ENCODE results near the gene CTSW.
"Not testable (repeated sequence)": the region's sequence is repeated elsewhere in the genome, so short reads cannot be mapped to it uniquely, and the experiment has no call there.

The CTSW gene

GRCh38 chr11:65885808-65886536, 6.3 kb downstream of the CTSW start:
- no peak for DNase-seq (ENCODE audit: low read depth in 2 of 2)

GRCh38 chr11:65886826-65887722, 7.4 kb downstream of the CTSW start:
- DNase-seq (ENCODE audit: low read depth in 2 of 2): no peak

- no peak for DNase-seq (ENCODE audit: low read depth in 2 of 2)
Observed at GRCh38 chr11:65887723-65888162, 8.1 kb downstream of the CTSW start.

GRCh38 chr11:65888163-65888814, 8.7 kb downstream of the CTSW start, which contains the start of gene FIBP:
Gene FIBP (minus strand): TSS chr11:65888471. CDS start chr11:65888418, 53 bp downstream.
- DNase-seq (ENCODE audit: low read depth in 2 of 2): peak; percentile 90 to 91

DNA sequence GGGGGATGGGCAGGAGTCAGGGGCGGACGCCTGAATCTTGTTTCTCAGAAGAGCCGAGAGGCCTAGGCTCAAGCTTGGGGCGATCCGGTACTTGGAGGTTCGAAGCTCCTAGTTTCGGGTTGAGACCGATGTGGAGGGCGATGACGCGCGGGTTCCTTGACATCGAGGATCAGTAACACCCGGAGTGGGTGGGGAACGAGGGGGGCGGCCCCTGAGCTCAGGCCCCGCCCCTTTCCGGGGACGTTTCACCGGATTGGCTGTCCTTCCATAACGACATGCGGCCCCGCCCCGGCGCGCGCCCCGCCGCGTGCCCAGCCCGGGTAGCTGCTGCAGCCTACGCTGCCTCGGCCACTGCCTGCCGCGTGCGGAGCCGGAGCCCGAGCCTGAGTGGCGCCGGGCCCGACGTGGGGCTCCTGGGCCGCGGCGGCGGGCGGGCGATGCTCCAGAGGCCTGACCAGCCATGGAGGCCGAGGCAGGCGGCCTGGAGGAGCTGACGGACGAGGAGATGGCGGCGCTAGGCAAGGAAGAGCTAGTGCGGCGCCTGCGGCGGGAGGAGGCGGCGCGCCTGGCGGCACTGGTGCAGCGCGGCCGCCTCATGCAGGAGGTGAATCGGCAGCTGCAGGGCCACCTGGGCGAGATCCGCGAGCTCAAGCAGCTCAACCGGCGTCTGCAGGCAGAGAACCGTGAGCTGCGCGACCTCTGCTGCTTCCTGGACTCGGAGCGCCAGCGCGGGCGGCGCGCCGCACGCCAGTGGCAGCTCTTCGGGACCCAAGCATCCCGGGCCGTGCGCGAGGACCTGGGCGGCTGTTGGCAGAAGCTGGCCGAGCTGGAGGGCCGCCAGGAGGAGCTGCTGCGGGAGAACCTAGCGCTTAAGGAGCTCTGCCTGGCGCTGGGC, 10.9 kb downstream of the CTSW start, which contains the start of gene CCDC85B:
TSS of gene CCDC85B (plus strand) at position 350 of the 895 bp plus-strand sequence. CDS start at position 461, 111 bp downstream.
- DNase-seq (ENCODE audit: low read depth in 2 of 2): peak; percentile 98

GRCh38 chr11:65891219-65892136, 11.8 kb downstream of the CTSW start:
- no peak for DNase-seq (ENCODE audit: low read depth in 2 of 2)

DNA sequence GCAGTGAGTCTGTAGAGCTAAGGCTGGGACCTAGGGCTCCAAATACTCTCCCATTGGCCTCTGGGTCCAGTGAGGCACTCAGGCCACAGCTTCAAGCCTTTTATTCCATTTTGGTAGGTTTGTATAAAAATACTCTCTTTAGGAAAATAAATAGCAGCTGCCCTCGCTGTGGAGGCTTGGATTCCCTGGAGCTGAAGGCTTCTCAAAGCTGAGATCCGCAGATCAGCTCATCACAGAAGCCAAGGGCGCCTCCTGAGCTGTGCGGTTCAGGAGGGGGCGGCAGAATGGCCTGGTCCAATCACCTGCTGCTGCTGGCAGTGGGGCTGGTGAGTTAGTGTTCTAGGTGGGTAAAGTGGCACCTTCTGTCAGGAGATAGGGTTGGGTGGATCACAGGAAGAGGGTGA, 12.5 kb downstream of the CTSW start:
- DNase-seq (ENCODE audit: low read depth in 2 of 2): not testable (repeated sequence)

GRCh38 chr11:65892661-65893317, 13.2 kb downstream of the CTSW start:
- no peak for DNase-seq (ENCODE audit: low read depth in 2 of 2)

DNA sequence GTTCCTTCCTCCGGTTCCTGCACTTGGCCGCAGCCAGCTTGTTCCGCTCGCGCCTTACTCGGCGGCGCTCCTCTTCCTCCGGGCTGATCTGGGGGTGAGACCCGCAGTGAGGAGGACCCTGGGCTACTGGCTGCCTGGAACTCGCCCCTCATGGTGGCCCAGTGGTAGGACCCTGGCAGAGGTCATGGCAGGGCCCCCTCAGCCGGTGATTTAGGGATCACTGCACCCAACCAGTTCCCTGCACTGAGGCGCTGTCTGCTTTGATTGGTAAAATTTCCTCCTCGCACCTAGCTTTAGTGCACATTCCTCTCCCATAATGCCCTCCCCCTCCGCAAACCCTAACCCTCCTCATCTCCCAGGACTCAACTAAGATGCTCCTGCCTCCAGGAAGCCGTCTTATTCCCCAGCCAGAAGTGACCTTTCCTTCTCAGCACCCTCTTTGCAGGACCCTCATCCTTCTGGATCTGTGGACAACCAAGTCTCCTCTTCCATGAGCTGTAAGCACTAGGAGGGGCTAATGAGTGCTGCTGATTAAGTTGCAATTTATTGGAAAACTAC, 14.5 kb downstream of the CTSW start:
- no peak for DNase-seq (ENCODE audit: low read depth in 2 of 2)

DNA sequence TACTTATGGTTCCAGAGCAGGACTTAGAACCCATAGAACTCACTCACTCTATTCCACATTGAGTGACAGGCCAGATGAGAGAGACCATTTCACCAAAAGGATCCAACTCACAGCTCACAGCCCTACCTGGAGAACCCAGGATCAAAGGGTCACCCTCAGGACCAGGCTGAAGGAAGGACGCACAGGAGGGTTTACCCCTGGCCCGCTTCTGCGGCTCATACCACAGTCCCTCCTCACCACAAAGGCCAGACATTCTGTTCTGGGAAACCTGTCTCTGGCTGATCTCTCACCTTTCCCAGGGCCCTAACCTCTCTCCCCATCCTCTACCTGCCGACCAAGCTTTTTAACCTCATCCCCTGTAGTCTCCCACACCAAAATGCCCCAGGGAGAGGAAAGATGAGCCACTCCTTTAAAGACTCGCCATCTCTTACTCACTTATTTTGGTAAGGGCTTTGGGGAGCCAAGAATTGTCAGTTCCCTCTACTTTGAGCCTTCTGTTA, 15.9 kb downstream of the CTSW start:
- no peak for DNase-seq (ENCODE audit: low read depth in 2 of 2)

DNA sequence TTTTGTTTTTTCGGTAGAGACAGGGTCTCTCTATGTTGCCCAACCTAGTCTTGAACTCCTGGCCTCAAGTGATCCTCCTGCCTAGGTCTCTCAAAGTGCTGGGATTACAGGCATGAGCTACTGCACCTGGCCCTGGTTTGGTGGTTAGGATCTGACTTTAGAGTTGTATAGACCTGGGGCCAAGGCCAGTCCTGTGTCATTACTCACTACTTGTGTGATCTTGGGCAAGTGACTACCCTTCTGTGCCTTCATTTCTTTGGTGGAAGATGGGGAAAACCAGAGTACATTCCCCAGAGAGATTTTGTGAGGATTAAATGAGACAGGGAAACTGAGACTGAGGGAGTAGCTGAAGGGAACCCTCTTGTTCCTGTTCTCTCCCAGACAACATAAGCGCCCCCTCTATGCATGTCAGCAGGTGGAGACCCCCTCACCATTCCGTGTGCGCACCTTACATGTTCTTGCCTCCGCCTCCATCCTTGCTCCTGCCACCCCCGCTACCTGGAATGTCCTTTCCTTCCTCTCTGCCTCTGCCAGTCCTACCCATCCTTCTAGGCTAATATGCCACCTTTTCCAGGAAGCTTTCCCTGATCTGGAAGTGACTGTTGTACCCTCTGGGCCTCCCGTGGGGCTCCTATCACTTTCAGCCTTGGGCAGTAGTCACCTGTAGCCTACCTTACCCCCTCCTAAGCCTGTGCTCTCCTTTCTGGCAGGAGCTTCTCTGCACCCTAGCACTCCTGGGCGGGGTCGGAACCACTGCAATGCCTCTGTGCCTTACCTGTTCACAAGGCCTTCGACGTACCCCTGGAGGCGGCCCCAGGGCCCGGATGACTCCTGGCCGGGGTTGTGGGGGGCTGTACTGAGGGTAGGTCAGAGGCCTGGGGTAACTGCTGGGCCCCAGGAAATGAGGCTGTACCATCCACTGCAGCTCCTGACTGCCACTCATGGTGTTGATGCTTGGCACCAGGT, 16.7 kb downstream of the CTSW start:
- DNase-seq (ENCODE audit: low read depth in 2 of 2): no peak

DNA sequence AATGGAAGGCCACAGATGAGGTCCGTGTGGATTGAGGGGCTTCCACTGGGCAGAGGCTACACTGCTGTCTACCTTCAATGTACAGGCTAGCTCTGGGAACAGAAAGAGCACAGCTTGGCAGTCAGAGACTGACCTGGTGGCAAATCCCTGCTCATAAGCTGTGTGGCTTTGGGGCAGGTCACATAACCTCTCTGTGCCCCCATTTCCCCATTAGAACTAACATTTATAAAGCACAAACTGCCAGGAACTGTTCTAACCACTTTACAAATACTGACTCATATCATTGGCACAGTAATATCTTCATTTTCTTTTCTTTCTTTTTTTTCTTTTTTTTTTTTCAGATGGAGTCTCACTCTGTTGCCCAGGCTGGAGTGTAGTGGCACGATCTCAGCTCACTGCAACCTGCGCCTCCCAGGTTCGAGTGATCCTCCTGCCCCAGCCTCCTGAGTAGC, 17.4 kb downstream of the CTSW start:
- no peak for DNase-seq (ENCODE audit: low read depth in 2 of 2)

GRCh38 chr11:65898656-65899355, 19.2 kb downstream of the CTSW start:
- no peak for DNase-seq (ENCODE audit: low read depth in 2 of 2)

- peak in 1 of 2 donors; percentile 62 for DNase-seq (ENCODE audit: low read depth in 2 of 2)
Observed at GRCh38 chr11:65899356-65900124, 19.9 kb downstream of the CTSW start.

DNA sequence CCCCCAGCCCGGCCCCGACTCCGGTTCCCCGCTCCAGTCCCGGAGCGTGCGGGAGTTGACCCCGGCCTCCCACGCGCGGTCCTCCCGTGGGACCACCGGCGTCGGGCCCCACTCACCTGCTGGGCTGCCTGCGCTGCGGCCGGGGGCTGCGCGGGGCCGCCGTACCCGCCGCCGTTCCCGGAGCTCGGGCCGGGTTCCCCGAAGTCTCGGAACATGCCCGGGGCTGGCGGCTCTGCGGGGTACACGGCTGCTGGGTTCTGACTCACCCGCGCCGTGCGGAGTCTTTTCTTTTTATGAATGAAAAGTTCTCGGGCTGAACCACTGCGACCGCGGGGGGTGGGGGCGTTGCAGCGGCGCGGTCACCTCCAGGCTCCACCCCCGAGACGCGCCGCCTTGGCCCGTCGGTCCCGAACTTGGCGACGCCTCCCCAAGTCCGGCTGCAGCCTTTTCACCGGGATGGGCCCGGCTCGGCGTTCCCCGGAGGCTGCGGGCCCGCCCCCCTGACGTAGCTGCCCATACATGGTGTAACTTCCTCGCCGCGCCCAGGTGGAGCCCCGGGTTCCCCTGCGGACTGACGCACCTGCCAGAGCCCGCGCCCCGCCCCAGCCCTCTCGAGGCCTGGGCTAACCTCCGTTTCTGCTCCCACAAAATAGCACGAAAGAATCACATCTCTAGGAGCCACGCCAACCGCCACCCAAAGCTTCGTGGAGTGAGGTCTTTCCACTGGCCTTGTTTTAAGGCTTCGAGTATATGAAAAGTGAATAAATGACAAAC, 20.7 kb downstream of the CTSW start, which contains the start of gene FOSL1:
TSS of gene FOSL1 (minus strand) at position 264 of the 774 bp plus-strand sequence. CDS start at position 215, 49 bp downstream.
- DNase-seq (ENCODE audit: low read depth in 2 of 2): peak; percentile 77 to 87
